T-helper 1 cell (primary cell): ENCODE data around the gene KPTN.

Experiments
- DNase-seq, 5 donors: peaks; one replicate each; pipeline ENCODE4 v3.0.0-alpha.2; 2012 to 2020

The KPTN gene

DNA sequence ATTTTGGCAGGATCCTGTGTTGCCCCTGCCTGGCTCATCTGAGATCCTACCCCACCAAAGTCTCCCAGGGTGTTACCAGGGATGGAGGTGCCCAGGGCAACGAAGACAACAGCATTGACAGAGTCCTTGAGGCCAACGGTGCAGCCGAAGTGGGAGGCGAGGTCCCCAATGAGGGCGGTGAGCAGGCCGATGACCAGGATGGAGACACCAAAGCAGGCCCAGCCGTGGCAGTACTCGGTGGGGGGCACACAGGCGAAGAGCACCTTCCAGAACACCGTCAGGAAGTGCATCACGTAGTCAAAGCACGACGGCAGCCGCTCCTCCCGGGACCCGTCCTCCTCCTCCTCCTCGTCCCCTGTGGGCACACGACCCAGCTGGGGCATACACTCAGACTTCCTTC, 51.9 kb downstream of the KPTN start:
- DNase-seq = no peak

DNA sequence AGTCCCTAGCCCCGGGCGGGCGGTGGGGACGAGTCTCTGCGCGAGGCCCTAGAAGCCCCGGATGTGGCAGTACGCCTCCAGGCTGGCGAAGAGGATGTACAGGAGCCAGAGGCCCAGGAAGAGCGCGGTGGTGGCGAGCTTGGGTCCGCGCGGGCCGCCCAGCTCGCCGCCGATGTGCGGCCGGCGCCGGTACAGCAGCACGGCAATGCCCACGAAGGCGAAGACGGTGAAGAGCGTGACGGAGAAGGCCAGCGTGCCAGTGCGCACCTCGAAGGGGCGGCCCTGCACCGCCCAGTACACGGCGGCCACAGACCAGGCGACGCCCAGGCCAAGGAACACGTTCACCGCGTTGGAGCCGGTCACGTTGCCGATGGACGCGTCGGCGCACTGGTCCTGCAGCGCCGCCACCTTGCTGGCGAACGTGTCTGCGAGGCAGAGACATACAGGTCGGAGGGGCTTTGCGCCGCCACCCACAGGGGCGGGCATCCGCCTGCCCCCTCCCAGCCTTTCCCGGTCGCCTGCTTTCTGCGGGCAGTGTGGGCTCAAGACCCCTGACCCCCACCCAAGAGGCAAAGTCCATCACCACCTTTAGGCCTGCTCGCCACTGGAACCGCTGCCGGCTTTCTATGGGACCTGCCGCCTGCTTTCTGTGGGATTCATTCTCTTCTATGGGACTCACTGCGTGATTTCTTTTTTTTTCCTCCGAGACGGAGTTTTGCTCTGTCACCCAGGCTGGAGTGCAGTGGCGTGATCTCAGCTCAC, 53.8 kb downstream of the KPTN start:
- peak in 1 of 5 donors; percentile 69 for DNase-seq

DNA sequence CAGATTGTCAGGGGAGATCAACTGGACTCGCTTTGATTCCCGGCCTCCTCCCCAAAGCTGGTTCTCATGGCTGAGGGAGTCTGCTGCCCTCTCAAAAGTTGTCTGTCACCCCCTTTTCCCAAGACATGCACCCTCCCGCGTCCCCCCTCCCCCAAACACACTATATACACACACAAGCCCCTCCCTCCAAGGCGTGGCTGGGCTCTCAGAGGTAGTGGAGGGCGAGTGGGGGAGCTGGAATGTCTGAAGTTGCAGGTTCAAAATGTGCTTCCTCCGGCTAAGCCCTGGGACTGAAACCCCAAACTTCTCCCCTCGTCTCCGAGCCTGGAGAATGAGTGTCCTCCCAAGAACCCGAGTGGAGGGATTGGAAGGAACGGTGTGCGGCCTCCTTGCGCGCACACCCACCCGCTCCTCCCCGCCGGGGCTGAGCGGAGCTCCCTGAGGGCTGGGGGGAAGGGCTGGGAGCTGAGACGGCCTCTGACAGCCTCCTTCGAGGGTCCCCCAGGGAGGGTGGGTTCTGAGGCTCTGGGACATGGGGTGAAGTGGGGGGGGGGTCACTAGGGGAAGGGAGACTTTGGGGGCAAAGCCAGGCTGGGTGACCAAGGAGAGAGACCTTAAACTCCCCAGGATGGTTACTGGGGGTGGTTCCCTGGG, 54.8 kb downstream of the KPTN start:
- DNase-seq = no peak

DNA sequence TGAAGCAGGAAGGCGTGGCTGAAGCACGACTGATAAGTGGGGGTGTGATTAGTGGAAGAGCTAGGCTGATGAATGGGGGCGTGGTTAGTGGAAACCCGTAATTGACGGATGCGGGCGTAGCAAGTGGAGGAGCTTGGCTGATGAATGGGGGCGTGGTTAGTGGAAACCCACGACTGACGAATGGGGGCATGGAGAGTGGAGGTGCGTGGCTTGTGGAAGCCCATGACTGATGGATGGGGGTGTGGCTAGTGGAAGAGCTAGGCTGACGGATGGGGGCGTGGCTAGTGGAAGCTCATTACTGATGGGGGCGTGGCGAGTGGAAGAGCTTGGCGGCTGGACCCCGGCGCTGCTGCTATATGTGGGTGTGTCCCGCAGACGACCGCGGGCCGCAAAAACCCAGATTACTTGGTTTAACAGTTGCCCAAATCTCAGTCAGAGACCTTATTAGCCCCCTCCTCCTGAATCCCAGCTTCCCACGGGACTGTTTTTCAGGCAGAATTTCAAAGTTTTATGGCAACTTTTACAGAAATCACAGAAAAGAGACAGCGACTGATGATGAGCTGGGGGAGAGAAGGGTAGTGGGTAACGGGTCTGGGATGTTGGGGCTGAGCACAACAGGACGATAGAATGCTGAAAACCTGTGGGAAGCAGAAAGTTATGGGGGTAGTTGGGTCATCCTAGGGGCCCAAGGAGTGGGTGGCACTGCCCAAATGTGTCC, 55.7 kb downstream of the KPTN start:
- peak; percentile 65 to 96 (median 78) for DNase-seq

DNA sequence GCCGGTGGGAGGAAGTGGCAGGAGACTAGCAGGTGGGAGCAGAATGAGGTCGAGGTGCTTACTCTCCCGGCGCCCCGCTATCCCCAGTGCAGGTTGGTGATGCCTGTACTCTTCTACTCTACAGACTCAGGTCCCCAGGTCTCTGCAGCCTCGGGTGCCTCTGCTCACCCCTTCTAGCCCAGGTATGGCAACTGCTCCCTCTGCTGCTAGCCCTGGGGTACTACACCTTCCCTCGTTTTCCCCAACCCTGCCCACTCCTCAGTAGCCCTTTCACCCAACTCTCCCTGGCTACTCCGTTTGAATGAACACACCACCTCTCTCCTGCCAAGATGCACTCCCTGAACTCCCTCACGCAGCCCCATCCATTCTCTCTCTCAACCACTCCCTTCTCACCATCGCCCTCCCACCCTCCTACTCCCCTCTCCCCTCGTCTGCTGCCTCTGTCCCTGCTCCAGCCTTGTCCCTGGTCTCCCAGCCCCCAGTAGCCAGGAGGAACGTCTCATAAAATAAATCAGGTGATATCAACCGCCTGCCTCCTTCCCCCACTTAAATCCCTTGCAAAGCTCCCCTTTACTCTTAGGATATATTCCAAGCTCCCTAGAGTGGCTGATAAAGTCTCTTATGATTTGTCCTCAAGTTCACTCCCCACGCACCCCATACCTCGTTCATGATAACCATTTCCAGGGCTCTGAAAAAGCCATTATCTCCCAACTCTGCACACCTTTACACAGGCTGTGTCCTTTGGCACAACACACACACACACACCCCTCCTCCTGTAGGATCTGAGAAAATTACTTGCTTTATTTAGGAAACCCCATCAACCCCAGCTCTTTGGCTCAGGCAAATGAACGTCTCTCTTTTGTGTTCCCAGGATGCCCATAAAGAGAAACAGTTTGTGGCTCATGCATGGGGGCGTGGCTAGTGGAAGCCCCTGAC, 56.5 kb downstream of the KPTN start:
- peak; percentile 33 to 67 (median 56) for DNase-seq
